Panc1 (cell line): ENCODE data around the gene HES4. TPM values are rescaled to one million over a fixed set of nuclear protein-coding genes. Genes with fewer than 3 reads are reported as not detected.

Experiments used
- ATAC-seq: fragments of 200-7000 bp; cut with Tn5 transposase; 2 replicates; pipeline ENCODE4 v1.9.1; 2020; ENCODE audit warnings: mild to moderate bottlenecking, moderate library complexity
- BruUV-seq: library from RNA; stranded (reverse); fragments of 400-500 nt; replicated peaks from 2 replicates; lab custom pipeline; 2021; lab: Mats Ljungman, UMichigan
- CTCF ChIA-PET: fragments of 300-600 bp; sonication (Branson Sonifier 250); formaldehyde crosslinking; loops from one replicate; lab custom pipeline; 2022; ENCODE audit warnings: antibody characterized with exemption; lab: Charles Lee
- POLR2A ChIA-PET: fragments of 300-600 bp; sonication (Branson Sonifier 250); formaldehyde crosslinking; loops from one replicate; lab custom pipeline; 2022; ENCODE audit warnings: antibody characterized with exemption; lab: Charles Lee
- DNase-seq: peaks from one replicate; pipeline ENCODE4 v3.0.0-alpha.2; 2010; ENCODE audit warnings: low read depth, low spot score
- H3K27ac ChIP-seq: 2 replicates; pipeline ENCODE4 v1.5.1; 2011; ENCODE audit warnings: mild to moderate bottlenecking, low read length, inconsistent platforms
- H3K27me3 ChIP-seq: fragments of 200-500 bp; sonication (Bioruptor generic); 2 replicates; pipeline ENCODE4 v1.6.0; 2014; ENCODE audit warnings: low read length, inconsistent platforms; ENCODE audit not compliant: control insufficient read depth, insufficient read depth
- H3K36me3 ChIP-seq: fragments of 200-500 bp; sonication (Bioruptor generic); 2 replicates; pipeline ENCODE4 v1.5.1; 2014; ENCODE audit warnings: inconsistent platforms, mild to moderate bottlenecking, low read length, moderate library complexity; ENCODE audit not compliant: control insufficient read depth, insufficient read depth
- H3K4me1 ChIP-seq: 2 replicates; pipeline ENCODE4 v1.5.1; 2011; ENCODE audit warnings: inconsistent platforms, mild to moderate bottlenecking, low read length, moderate library complexity; ENCODE audit not compliant: control insufficient read depth, insufficient read depth
- H3K4me3 ChIP-seq, 2 experiments: 2 replicates each; pipeline ENCODE4 v1.5.1; 2011 to 2012; ENCODE audit warnings: low read depth in 2 of 2, low read length in 2 of 2, mild to moderate bottlenecking in 2 of 2, inconsistent platforms in 1 of 2, moderate library complexity in 1 of 2
- H3K9me3 ChIP-seq: fragments of 200-500 bp; sonication (Bioruptor generic); 2 replicates; pipeline ENCODE4 v1.5.1; 2014; ENCODE audit warnings: low read depth, mild to moderate bottlenecking, inconsistent platforms, low read length, moderate library complexity; ENCODE audit not compliant: control insufficient read depth, insufficient read depth
- POLR2AphosphoS5 ChIP-seq: IDR thresholded peaks from 2 replicates; pipeline ENCODE4 v1.6.1; 2012; ENCODE audit warnings: mild to moderate bottlenecking, low read depth, low read length, moderate library complexity
- REST ChIP-seq, 2 experiments: IDR thresholded peaks; 2 replicates each; pipeline ENCODE4 v1.6.1; 2011 to 2012; ENCODE audit warnings: low read depth in 2 of 2, control low read depth in 1 of 2, low read length in 1 of 2, mild to moderate bottlenecking in 1 of 2, moderate library complexity in 1 of 2; ENCODE audit not compliant: insufficient read depth in 1 of 2
- SIN3A ChIP-seq: IDR thresholded peaks from 2 replicates; pipeline ENCODE4 v1.6.1; 2012; ENCODE audit warnings: low read depth, mild to moderate bottlenecking, low read length, moderate library complexity, borderline replicate concordance; ENCODE audit not compliant: insufficient read depth
- TCF7L2 ChIP-seq: IDR thresholded peaks from 2 replicates; pipeline ENCODE4 v1.6.1; 2011; ENCODE audit warnings: mild to moderate bottlenecking, low read depth, low read length, inconsistent platforms
- in situ Hi-C: cut with HindIII; loops from 2 replicates; pipeline ENCODE4 v1.10.0; 2016; ENCODE audit warnings: low sequenced_read_pairs, low pct_unique_long_range_greater_than_20kb
- intact Hi-C: fragments of 100-400 bp; cut with micrococcal nuclease; formaldehyde crosslinking; loops from one replicate; pipeline ENCODE4 v1.10.0; 2022; ENCODE audit not compliant: unreplicated experiment
- total RNA-seq: library from RNA; stranded (reverse); gene quantifications from one replicate; pipeline ENCODE4 v1.2.1, GENCODE V29; 2021; ENCODE audit not compliant: unreplicated experiment
- TF ChIP-seq, protein P1 (sequence below): fragments of 450-650 bp; IDR thresholded peaks from 2 replicates; pipeline ENCODE4 v1.5.1; 2017; ENCODE audit warnings: mild to moderate bottlenecking

Gene HES4
- total RNA-seq, 1 experiment from 2014 or later = 74.2 TPM

DNA sequence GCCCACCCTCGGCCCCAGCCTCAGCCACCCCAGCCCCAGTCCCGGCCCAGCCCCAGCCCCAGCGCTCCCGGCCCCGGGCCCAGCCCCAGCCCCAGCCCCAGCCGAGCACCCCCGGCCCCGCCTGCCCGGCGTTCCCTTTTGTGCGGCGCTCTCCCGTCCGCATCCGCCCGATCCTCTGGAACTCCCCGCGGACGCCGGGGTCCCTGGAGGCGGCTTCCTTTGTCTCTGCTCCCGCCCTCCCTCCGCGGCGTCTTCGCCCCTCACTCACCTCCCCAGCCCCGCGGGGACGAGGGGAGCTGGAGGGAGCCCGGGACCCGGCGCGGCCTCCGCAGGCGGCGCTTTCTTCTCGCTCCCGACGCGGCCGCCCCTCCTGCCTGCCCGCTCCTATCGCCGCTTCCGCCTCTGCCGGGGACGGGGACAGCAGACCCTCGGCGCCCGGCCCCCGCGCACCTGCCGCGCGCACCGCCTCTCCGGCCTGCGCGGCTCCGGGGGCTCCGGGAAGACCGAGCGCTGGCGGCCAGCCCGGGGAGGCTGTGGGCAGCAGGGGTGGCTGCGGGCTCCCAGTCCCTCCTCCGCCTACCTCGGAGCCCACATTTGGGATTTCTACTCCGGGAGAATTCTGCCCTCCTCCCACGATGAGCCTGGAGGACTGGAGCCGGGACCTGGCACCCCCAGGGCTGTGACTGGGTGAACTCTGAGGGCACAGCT lies 34.0 kb upstream of the HES4 start:
- ATAC-seq (no peak), DNase-seq (no peak)
- H3K4me1 ChIP-seq = no peaks in the 10 kb centered on the region
- POLR2A ChIA-PET = no interaction called here
- intact Hi-C loops (no loop called here), in situ Hi-C loops (no loop called here)
- TF ChIP-seq SIN3A (no peak), REST (IDR thresholded peaks at IDR 0.05; ENCODE audit: insufficient read depth in 1 of 2, low read depth in 2 of 2, low read length in 1 of 2) (no peak), POLR2AphosphoS5 (no peak), TCF7L2 (no peak)
- TF ChIP-seq, protein P1, sequence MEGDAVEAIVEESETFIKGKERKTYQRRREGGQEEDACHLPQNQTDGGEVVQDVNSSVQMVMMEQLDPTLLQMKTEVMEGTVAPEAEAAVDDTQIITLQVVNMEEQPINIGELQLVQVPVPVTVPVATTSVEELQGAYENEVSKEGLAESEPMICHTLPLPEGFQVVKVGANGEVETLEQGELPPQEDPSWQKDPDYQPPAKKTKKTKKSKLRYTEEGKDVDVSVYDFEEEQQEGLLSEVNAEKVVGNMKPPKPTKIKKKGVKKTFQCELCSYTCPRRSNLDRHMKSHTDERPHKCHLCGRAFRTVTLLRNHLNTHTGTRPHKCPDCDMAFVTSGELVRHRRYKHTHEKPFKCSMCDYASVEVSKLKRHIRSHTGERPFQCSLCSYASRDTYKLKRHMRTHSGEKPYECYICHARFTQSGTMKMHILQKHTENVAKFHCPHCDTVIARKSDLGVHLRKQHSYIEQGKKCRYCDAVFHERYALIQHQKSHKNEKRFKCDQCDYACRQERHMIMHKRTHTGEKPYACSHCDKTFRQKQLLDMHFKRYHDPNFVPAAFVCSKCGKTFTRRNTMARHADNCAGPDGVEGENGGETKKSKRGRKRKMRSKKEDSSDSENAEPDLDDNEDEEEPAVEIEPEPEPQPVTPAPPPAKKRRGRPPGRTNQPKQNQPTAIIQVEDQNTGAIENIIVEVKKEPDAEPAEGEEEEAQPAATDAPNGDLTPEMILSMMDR = no peak
- no peaks in the 10 kb centered on the region for H3K27me3 ChIP-seq
- no peaks in the 10 kb centered on the region for H3K36me3 ChIP-seq
- H3K27ac ChIP-seq = no peak overlapping the region
- no TSS peak for BruUV-seq
- CTCF ChIA-PET = no interaction called here
- H3K9me3 ChIP-seq = no peaks in the 10 kb centered on the region
- no peak overlapping the region for H3K4me3 ChIP-seq

DNA sequence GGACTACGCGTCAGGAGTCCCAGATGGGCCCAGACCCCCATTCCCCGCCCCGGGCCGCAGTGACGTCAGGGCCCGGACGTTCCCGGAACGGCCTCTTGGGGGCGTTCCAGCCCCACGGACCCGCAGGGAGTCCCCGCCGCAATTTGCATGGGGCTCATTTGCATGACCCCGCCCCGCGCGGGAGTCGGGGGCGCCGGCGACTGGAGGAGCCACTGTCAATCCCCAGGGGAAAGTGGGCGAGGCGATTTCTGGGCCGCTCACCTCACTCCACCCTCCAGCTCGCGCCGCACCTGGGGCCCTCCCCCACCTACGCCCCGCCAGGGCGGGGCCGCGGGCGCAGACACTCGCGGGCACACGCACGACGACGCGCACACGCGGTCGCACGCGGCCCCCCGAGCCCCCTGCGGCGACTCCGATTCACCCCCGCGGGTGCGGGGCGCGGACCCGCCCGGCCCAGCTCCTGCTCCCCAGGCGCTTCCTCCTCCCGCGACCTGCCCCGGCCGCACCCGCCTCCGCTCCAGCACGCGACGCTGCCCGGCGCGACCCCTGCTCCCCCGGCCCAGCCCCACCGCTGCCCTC lies 33.2 kb upstream of the HES4 start:
- intact Hi-C loops (no loop called here), in situ Hi-C loops (no loop called here)
- DNase-seq (no peak), ATAC-seq (peak; percentile 60)
- no peak overlapping the region for H3K27ac ChIP-seq
- no peak overlapping the region for H3K4me3 ChIP-seq
- BruUV-seq = no TSS peak
- TF ChIP-seq TCF7L2 = no peak
- TF ChIP-seq REST (IDR thresholded peaks at IDR 0.05; ENCODE audit: insufficient read depth in 1 of 2, low read depth in 2 of 2, low read length in 1 of 2) = no peak
- TF ChIP-seq, protein P1 = peak; percentile 69; the same call in 1 of the 2 replicates
- no peaks in the 10 kb centered on the region for H3K9me3 ChIP-seq
- ChIA-PET POLR2A (no interaction called here), CTCF (no interaction called here)
- H3K27me3 ChIP-seq = no peaks in the 10 kb centered on the region
- H3K36me3 ChIP-seq = no peaks in the 10 kb centered on the region
- H3K4me1 ChIP-seq = no peaks in the 10 kb centered on the region
